H9 (cell line): ENCODE data around the gene KCTD16. TPM values are rescaled to one million over a fixed set of nuclear protein-coding genes. Genes with fewer than 3 reads are reported as not detected.

Source experiments
- DNase-seq: peaks from one replicate; pipeline ENCODE4 v3.0.0-alpha.2; 2017
- H2AFZ ChIP-seq: one replicate; pipeline ENCODE4 v1.6.1; 2013; ENCODE audit warnings: mild to moderate bottlenecking, low read length, control low read depth, moderate library complexity
- H2AK5ac ChIP-seq: 2 replicates; pipeline ENCODE4 v1.6.1; 2013; ENCODE audit warnings: low read length, control low read depth, mixed read lengths; ENCODE audit not compliant: insufficient read length
- H2BK120ac ChIP-seq: one replicate; pipeline ENCODE4 v1.6.1; 2013; ENCODE audit warnings: low read depth, mild to moderate bottlenecking, low read length, control low read depth, inconsistent platforms; ENCODE audit not compliant: poor library complexity, severe bottlenecking
- H2BK12ac ChIP-seq: 2 replicates; pipeline ENCODE4 v1.6.1; 2013; ENCODE audit warnings: low read length, control low read depth, mixed read lengths, low read depth; ENCODE audit not compliant: insufficient read length
- H2BK15ac ChIP-seq: 2 replicates; pipeline ENCODE4 v1.6.1; 2013; ENCODE audit warnings: low read depth, low read length, control low read depth
- H2BK20ac ChIP-seq: one replicate; pipeline ENCODE4 v1.6.1; 2013; ENCODE audit warnings: low read depth, mild to moderate bottlenecking, low read length, control low read depth, inconsistent platforms; ENCODE audit not compliant: poor library complexity, severe bottlenecking
- H2BK5ac ChIP-seq: 2 replicates; pipeline ENCODE4 v1.6.1; 2013; ENCODE audit warnings: low read length, control low read depth, mixed read lengths; ENCODE audit not compliant: insufficient read length
- H3K14ac ChIP-seq: 2 replicates; pipeline ENCODE4 v1.6.1; 2013; ENCODE audit warnings: low read length, control low read depth; ENCODE audit not compliant: insufficient read depth
- H3K18ac ChIP-seq: 2 replicates; pipeline ENCODE4 v1.6.1; 2013; ENCODE audit warnings: low read depth, mild to moderate bottlenecking, mixed read lengths, low read length, control low read depth; ENCODE audit not compliant: insufficient read length
- H3K23ac ChIP-seq: 2 replicates; pipeline ENCODE4 v1.6.1; 2013; ENCODE audit warnings: low read length, control low read depth, mixed read lengths, low read depth; ENCODE audit not compliant: insufficient read length
- H3K23me2 ChIP-seq: 2 replicates; pipeline ENCODE4 v1.6.1; 2013; ENCODE audit warnings: low read depth, mild to moderate bottlenecking, mixed read lengths, low read length, control low read depth; ENCODE audit not compliant: insufficient read length, poor library complexity, severe bottlenecking
- H3K27ac ChIP-seq: 2 replicates; pipeline ENCODE4 v1.5.1; 2013; ENCODE audit warnings: low read length, control low read depth, mixed read lengths, low read depth; ENCODE audit not compliant: insufficient read length
- H3K27me3 ChIP-seq: 2 replicates; pipeline ENCODE4 v1.6.1; 2013; ENCODE audit warnings: low read length, control low read depth, inconsistent platforms; ENCODE audit not compliant: insufficient read depth
- H3K4ac ChIP-seq: 2 replicates; pipeline ENCODE4 v1.6.1; 2013; ENCODE audit warnings: low read depth, mild to moderate bottlenecking, control low read depth, inconsistent platforms, low read length, moderate library complexity
- H3K4me1 ChIP-seq: 2 replicates; pipeline ENCODE4 v1.6.1; 2013; ENCODE audit warnings: low read length, control low read depth, inconsistent platforms; ENCODE audit not compliant: insufficient read depth
- H3K4me2 ChIP-seq: 2 replicates; pipeline ENCODE4 v1.6.1; 2013; ENCODE audit warnings: low read length, control low read depth, mixed read lengths; ENCODE audit not compliant: insufficient read length, insufficient read depth
- H3K56ac ChIP-seq: 2 replicates; pipeline ENCODE4 v1.6.1; 2013; ENCODE audit warnings: low read depth, mild to moderate bottlenecking, mixed read lengths, low read length, control low read depth; ENCODE audit not compliant: insufficient read length
- H3K79me1 ChIP-seq: 2 replicates; pipeline ENCODE4 v1.6.1; 2013; ENCODE audit warnings: low read depth, mild to moderate bottlenecking, moderate library complexity, low read length, control low read depth, inconsistent platforms; ENCODE audit not compliant: insufficient read depth, poor library complexity, severe bottlenecking
- H3K79me2 ChIP-seq: 2 replicates; pipeline ENCODE4 v1.6.1; 2013; ENCODE audit warnings: low read length, control low read depth, inconsistent platforms; ENCODE audit not compliant: insufficient read depth
- H3K9ac ChIP-seq: 2 replicates; pipeline ENCODE4 v1.6.1; 2013; ENCODE audit warnings: low read length, control low read depth, mixed read lengths; ENCODE audit not compliant: insufficient read length; ENCODE audit errors: extremely low read depth
- H3K9me3 ChIP-seq: one replicate; pipeline ENCODE4 v1.6.1; 2013; ENCODE audit warnings: low read depth, low read length, inconsistent platforms; ENCODE audit not compliant: control insufficient read depth
- H3T11ph ChIP-seq: one replicate; pipeline ENCODE4 v1.6.1; 2013; ENCODE audit warnings: mild to moderate bottlenecking, low read length, control low read depth, inconsistent platforms
- H4K20me1 ChIP-seq: one replicate; pipeline ENCODE4 v1.6.1; 2013; ENCODE audit not compliant: control insufficient read depth, insufficient read length, insufficient read depth
- H4K5ac ChIP-seq: 2 replicates; pipeline ENCODE4 v1.6.1; 2013; ENCODE audit warnings: low read depth, mild to moderate bottlenecking, mixed read lengths, low read length, control low read depth; ENCODE audit not compliant: insufficient read length
- H4K8ac ChIP-seq: replicated peaks from 2 replicates; pipeline ENCODE4 v1.6.1; 2013; ENCODE audit warnings: low read length, control low read depth, mixed read lengths, low read depth; ENCODE audit not compliant: insufficient read length
- H4K91ac ChIP-seq: 2 replicates; pipeline ENCODE4 v1.6.1; 2013; ENCODE audit warnings: low read depth, mild to moderate bottlenecking, moderate library complexity, mixed read lengths, low read length, control low read depth; ENCODE audit not compliant: insufficient read length
- H3K27ac Mint-ChIP-seq, 3 experiments: 2 replicates in 2 of 3; 3 replicates in 1 of 3; pipeline ENCODE4 v1.8.0; 2020 to 2021; ENCODE audit warnings: mixed read lengths in 3 of 3, mild to moderate bottlenecking in 1 of 3, moderate library complexity in 1 of 3
- H3K27me3 Mint-ChIP-seq: 2 replicates; pipeline ENCODE4 v1.8.0; 2021; ENCODE audit warnings: low read depth, mild to moderate bottlenecking, moderate library complexity, mixed read lengths
- H3K36me3 Mint-ChIP-seq, 3 experiments: 2 replicates in 2 of 3; 3 replicates in 1 of 3; pipeline ENCODE4 v1.8.0; 2020 to 2021; ENCODE audit warnings: low read depth in 3 of 3, mixed read lengths in 3 of 3; ENCODE audit not compliant: insufficient read depth in 1 of 3
- H3K4me1 Mint-ChIP-seq, 2 experiments: 2 replicates each; pipeline ENCODE4 v1.8.0; 2020; ENCODE audit warnings: mixed read lengths in 2 of 2
- H3K4me3 Mint-ChIP-seq, 2 experiments: 2 replicates in 1 of 2; 3 replicates in 1 of 2; pipeline ENCODE4 v1.8.0; 2020 to 2021; ENCODE audit warnings: mild to moderate bottlenecking in 2 of 2, mixed read lengths in 2 of 2, moderate library complexity in 1 of 2
- H3K9me3 Mint-ChIP-seq, 2 experiments: 2 replicates in 1 of 2; 3 replicates in 1 of 2; pipeline ENCODE4 v1.8.0; 2020; ENCODE audit warnings: mild to moderate bottlenecking in 2 of 2, mixed read lengths in 2 of 2, moderate library complexity in 1 of 2
- WGBS: extraction: QIAGEN DNeasy Blood & Tissue Kit; methylation state at CpG from one replicate; pipeline ENCODE4 v1.1.7; 2013; ENCODE audit warnings: missing lambda C conversion rate, low lambda C conversion rate, mixed read lengths; ENCODE audit not compliant: insufficient read length; ENCODE audit errors: extremely low coverage; 5-methylcytosine and 5-hydroxymethylcytosine counted together
- total RNA-seq: library from RNA; stranded (reverse); gene quantifications from 2 replicates; pipeline ENCODE4 v1.2.1, GENCODE V29; 2021
- TF ChIP-seq, protein P1 (sequence below): fragments of 200-600 bp; sonication (generic); conservative IDR thresholded peaks from 3 replicates; pipeline ENCODE4 v1.8.0; 2021; ENCODE audit warnings: antibody characterized with exemption, mild to moderate bottlenecking

KCTD16 gene
- total RNA-seq, 1 experiment from 2014 or later = 0.09 TPM

DNA sequence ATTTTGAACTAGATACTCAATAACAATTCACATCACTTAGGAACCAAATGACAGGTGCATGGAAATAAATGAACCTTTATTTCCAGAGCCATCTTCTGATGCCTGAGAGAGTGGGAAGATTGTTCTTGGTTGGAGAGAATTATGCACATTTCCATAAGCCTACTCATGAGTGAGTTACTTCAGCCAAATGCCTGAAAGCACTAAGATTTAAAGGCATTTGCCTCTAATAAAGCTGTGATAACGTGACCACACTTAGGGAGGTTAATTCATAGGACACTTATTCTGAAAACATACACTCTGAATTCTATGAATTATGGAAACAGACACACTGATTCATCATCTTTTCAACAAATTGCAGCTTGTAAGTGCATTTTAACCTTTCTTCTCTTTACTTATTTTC, 40.0 kb downstream of the KCTD16 start:
- no peak overlapping the region for H2BK12ac ChIP-seq
- no peaks in the 10 kb centered on the region for H4K20me1 ChIP-seq
- no peak overlapping the region for H2BK20ac ChIP-seq
- no peak overlapping the region for H4K8ac ChIP-seq
- no peak overlapping the region for H3K4me3 Mint-ChIP-seq
- H3K9me3 Mint-ChIP-seq = no peaks in the 10 kb centered on the region
- no peak overlapping the region for H2AFZ ChIP-seq
- no peak overlapping the region for H3K14ac ChIP-seq
- no peak overlapping the region for H3K27ac Mint-ChIP-seq
- WGBS = no CpG with 5 or more reads among the region's 1 CpG
- H3K4me2 ChIP-seq = no peak overlapping the region
- H2BK15ac ChIP-seq = no peak overlapping the region
- no peak overlapping the region for H4K5ac ChIP-seq
- no peaks in the 10 kb centered on the region for H3K27me3 ChIP-seq
- H2BK5ac ChIP-seq = no peak overlapping the region
- no peak overlapping the region for H3K23ac ChIP-seq
- H3K9me3 ChIP-seq = no peaks in the 10 kb centered on the region
- DNase-seq = no peak
- no peak overlapping the region for H3K9ac ChIP-seq
- H3K56ac ChIP-seq = no peak overlapping the region
- no peaks in the 10 kb centered on the region for H3K79me2 ChIP-seq
- no peaks in the 10 kb centered on the region for H3K79me1 ChIP-seq
- no peak overlapping the region for H3K27ac ChIP-seq
- H3K23me2 ChIP-seq = no peaks in the 10 kb centered on the region
- H3K18ac ChIP-seq = no peak overlapping the region
- no peak overlapping the region for H2AK5ac ChIP-seq
- H3T11ph ChIP-seq = no peak overlapping the region
- H3K27me3 Mint-ChIP-seq = peaks cover 21% of the 10 kb centered on the region
- H4K91ac ChIP-seq = no peak overlapping the region
- no peak overlapping the region for H2BK120ac ChIP-seq
- no peak overlapping the region for H3K4ac ChIP-seq
- no peaks in the 10 kb centered on the region for H3K4me1 ChIP-seq
- H3K36me3 Mint-ChIP-seq = no peaks in the 10 kb centered on the region
- peaks cover 7 to 10% of the 10 kb centered on the region in 2 experiments for H3K4me1 Mint-ChIP-seq
- TF ChIP-seq, protein P1, sequence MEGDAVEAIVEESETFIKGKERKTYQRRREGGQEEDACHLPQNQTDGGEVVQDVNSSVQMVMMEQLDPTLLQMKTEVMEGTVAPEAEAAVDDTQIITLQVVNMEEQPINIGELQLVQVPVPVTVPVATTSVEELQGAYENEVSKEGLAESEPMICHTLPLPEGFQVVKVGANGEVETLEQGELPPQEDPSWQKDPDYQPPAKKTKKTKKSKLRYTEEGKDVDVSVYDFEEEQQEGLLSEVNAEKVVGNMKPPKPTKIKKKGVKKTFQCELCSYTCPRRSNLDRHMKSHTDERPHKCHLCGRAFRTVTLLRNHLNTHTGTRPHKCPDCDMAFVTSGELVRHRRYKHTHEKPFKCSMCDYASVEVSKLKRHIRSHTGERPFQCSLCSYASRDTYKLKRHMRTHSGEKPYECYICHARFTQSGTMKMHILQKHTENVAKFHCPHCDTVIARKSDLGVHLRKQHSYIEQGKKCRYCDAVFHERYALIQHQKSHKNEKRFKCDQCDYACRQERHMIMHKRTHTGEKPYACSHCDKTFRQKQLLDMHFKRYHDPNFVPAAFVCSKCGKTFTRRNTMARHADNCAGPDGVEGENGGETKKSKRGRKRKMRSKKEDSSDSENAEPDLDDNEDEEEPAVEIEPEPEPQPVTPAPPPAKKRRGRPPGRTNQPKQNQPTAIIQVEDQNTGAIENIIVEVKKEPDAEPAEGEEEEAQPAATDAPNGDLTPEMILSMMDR = no peak
